ENCODE results near the gene WNT2B. TPM values are rescaled to one million over a fixed set of nuclear protein-coding genes. Genes with fewer than 3 reads are reported as not detected.
"Not testable (repeated sequence)": the region's sequence is repeated elsewhere in the genome, so short reads cannot be mapped to it uniquely, and the experiment has no call there.

WNT2B gene
- 10 to 100 TPM in 1 of 4 donors, 1 to 10 TPM in 3; 4.2 to 56.0 (median 5.6) TPM for polyA plus RNA-seq (ENCODE audit: insufficient read length in 4 of 4)

GRCh38 chr1:112508278-112509004 is at the start of gene WNT2B:
Gene WNT2B (plus strand): TSS chr1:112508965. CDS start chr1:112509263, 298 bp downstream.
- no peak for DNase-seq (ENCODE audit: low read depth in 4 of 4, low spot score in 3 of 4)

- DNase-seq (ENCODE audit: low read depth in 4 of 4, low spot score in 3 of 4), result no peak
Measured at GRCh38 chr1:112460615-112461014, 48.1 kb upstream of the WNT2B start.

- no peak for DNase-seq (ENCODE audit: low read depth in 4 of 4, low spot score in 3 of 4)
Measured at GRCh38 chr1:112461200-112461871, 47.4 kb upstream of the WNT2B start.

- DNase-seq (ENCODE audit: low read depth in 4 of 4, low spot score in 3 of 4), result no peak
Measured at GRCh38 chr1:112462953-112463279, 45.8 kb upstream of the WNT2B start.

- no peak for DNase-seq (ENCODE audit: low read depth in 4 of 4, low spot score in 3 of 4)
Measured at GRCh38 chr1:112464501-112464900, 44.3 kb upstream of the WNT2B start.

- no peak for DNase-seq (ENCODE audit: low read depth in 4 of 4, low spot score in 3 of 4)
Measured at GRCh38 chr1:112465122-112465521, 43.6 kb upstream of the WNT2B start.

GRCh38 chr1:112466078-112466660 is 42.6 kb upstream of the WNT2B start:
- DNase-seq (ENCODE audit: low read depth in 4 of 4, low spot score in 3 of 4), result peak; percentile 81 to 84 (median 82)

- not testable (repeated sequence) for DNase-seq (ENCODE audit: low read depth in 4 of 4, low spot score in 3 of 4)
Measured at GRCh38 chr1:112470324-112470723, 38.4 kb upstream of the WNT2B start.

- no peak for DNase-seq (ENCODE audit: low read depth in 4 of 4, low spot score in 3 of 4)
Measured at GRCh38 chr1:112470966-112471365, 37.8 kb upstream of the WNT2B start.

- DNase-seq (ENCODE audit: low read depth in 4 of 4, low spot score in 3 of 4), result no peak
Measured at GRCh38 chr1:112472142-112472541, 36.6 kb upstream of the WNT2B start.

- no peak for DNase-seq (ENCODE audit: low read depth in 4 of 4, low spot score in 3 of 4)
Measured at GRCh38 chr1:112477550-112477949, 31.2 kb upstream of the WNT2B start.

GRCh38 chr1:112478314-112478713 is 30.5 kb upstream of the WNT2B start:
- DNase-seq (ENCODE audit: low read depth in 4 of 4, low spot score in 3 of 4), result no peak

GRCh38 chr1:112486063-112486462 is 22.7 kb upstream of the WNT2B start:
- DNase-seq (ENCODE audit: low read depth in 4 of 4, low spot score in 3 of 4), result not testable (repeated sequence)

- not testable (repeated sequence) for DNase-seq (ENCODE audit: low read depth in 4 of 4, low spot score in 3 of 4)
Measured at GRCh38 chr1:112487686-112488085, 21.1 kb upstream of the WNT2B start.

- DNase-seq (ENCODE audit: low read depth in 4 of 4, low spot score in 3 of 4), result no peak
Measured at GRCh38 chr1:112488141-112488540, 20.6 kb upstream of the WNT2B start.

GRCh38 chr1:112492076-112492475 is 16.7 kb upstream of the WNT2B start:
- no peak for DNase-seq (ENCODE audit: low read depth in 4 of 4, low spot score in 3 of 4)

- DNase-seq (ENCODE audit: low read depth in 4 of 4, low spot score in 3 of 4), result no peak
Measured at GRCh38 chr1:112493351-112493750, 15.4 kb upstream of the WNT2B start.

- no peak for DNase-seq (ENCODE audit: low read depth in 4 of 4, low spot score in 3 of 4)
Measured at GRCh38 chr1:112496290-112496689, 12.5 kb upstream of the WNT2B start.

- DNase-seq (ENCODE audit: low read depth in 4 of 4, low spot score in 3 of 4), result no peak
Measured at GRCh38 chr1:112501810-112502641, 6.7 kb upstream of the WNT2B start.

- no peak for DNase-seq (ENCODE audit: low read depth in 4 of 4, low spot score in 3 of 4)
Measured at GRCh38 chr1:112502826-112503225, 5.9 kb upstream of the WNT2B start.

Measured in left renal pelvis (tissue), 4 donors.